Type B pancreatic cell (in vitro differentiated cells): ENCODE measurements around the gene ANKRD13A. TPM values are rescaled to one million over a fixed set of nuclear protein-coding genes. Genes with fewer than 3 reads are reported as not detected.

ENCODE experiments used
- DNase-seq: peaks from one replicate; pipeline ENCODE4 v3.0.0; 2021; ENCODE audit warnings: mixed read lengths; ENCODE audit not compliant: unreplicated experiment; ENCODE audit errors: extremely low spot score
- H3K27ac Mint-ChIP-seq: 2 replicates; pipeline ENCODE4 v1.8.0; 2021; ENCODE audit warnings: mild to moderate bottlenecking, mixed read lengths
- H3K27me3 Mint-ChIP-seq: 2 replicates; pipeline ENCODE4 v1.8.0; 2021; ENCODE audit warnings: mixed read lengths
- H3K36me3 Mint-ChIP-seq: 2 replicates; pipeline ENCODE4 v1.8.0; 2021; ENCODE audit warnings: mixed read lengths
- H3K4me1 Mint-ChIP-seq: one replicate; pipeline ENCODE4 v1.8.0; 2021; ENCODE audit warnings: mixed read lengths; ENCODE audit not compliant: unreplicated experiment
- H3K4me3 Mint-ChIP-seq: 2 replicates; pipeline ENCODE4 v1.8.0; 2021; ENCODE audit warnings: mild to moderate bottlenecking, mixed read lengths
- H3K9me3 Mint-ChIP-seq: 2 replicates; pipeline ENCODE4 v1.8.0; 2021; ENCODE audit warnings: mixed read lengths
- total RNA-seq: library from RNA; stranded (reverse); gene quantifications from 2 replicates; pipeline ENCODE4 v1.2.1, GENCODE V29; 2021; ENCODE audit warnings: low replicate concordance
- TF ChIP-seq, protein P1 (sequence below): fragments of 200-600 bp; sonication (generic); conservative IDR thresholded peaks from 2 replicates; pipeline ENCODE4 v1.5.0; 2021; ENCODE audit warnings: antibody characterized with exemption, mild to moderate bottlenecking

Gene ANKRD13A
- total RNA-seq, 1 donor from 2014 or later, result 34.6 TPM

DNA sequence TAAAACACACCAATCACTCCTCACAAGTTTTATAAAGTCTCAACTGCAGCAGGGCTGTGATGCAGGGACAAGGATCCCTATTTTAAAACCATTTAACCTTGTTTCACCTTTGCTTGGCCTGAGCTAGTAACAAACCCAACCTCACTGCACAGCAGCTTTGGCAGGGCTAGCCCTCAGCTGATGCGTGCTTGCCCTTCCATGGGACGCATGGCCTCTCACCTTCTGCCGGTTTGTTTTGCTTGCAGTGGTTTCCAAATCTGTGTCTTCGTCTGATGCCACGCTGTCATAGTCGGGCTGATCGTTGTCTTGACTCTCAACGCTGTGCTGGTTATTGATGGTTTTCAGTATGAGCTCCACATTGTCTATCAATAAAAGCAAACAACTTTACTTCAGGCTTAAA lies 46.4 kb upstream of the ANKRD13A start:
- H3K27ac Mint-ChIP-seq, result no peak overlapping the region
- no peaks in the 10 kb centered on the region for H3K27me3 Mint-ChIP-seq
- H3K9me3 Mint-ChIP-seq, result no peaks in the 10 kb centered on the region
- peaks cover 30% of the 10 kb centered on the region for H3K36me3 Mint-ChIP-seq
- peaks cover 18% of the 10 kb centered on the region for H3K4me1 Mint-ChIP-seq
- TF ChIP-seq, protein P1, sequence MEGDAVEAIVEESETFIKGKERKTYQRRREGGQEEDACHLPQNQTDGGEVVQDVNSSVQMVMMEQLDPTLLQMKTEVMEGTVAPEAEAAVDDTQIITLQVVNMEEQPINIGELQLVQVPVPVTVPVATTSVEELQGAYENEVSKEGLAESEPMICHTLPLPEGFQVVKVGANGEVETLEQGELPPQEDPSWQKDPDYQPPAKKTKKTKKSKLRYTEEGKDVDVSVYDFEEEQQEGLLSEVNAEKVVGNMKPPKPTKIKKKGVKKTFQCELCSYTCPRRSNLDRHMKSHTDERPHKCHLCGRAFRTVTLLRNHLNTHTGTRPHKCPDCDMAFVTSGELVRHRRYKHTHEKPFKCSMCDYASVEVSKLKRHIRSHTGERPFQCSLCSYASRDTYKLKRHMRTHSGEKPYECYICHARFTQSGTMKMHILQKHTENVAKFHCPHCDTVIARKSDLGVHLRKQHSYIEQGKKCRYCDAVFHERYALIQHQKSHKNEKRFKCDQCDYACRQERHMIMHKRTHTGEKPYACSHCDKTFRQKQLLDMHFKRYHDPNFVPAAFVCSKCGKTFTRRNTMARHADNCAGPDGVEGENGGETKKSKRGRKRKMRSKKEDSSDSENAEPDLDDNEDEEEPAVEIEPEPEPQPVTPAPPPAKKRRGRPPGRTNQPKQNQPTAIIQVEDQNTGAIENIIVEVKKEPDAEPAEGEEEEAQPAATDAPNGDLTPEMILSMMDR, result no peak
- H3K4me3 Mint-ChIP-seq, result no peak overlapping the region
- DNase-seq, result no peak

DNA sequence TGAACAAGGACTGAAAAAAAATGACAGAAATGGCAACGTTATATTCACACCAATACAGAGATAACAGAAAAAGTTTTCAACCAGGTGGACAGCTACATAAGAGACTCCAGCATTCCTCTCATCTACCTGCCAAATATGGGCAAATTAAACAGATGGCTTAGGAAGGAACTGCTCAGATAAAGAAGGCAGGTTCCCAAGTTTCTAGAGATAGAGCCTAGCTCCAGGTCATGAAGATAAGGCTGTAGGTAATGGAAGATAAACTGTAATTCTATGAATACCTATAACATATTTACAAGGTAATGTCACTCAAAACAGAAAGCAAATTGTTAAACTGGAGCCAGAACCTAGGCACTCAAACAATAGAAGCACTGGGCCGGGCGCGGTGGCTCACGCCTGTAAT lies 45.6 kb upstream of the ANKRD13A start:
- DNase-seq, result no peak
- Mint-ChIP-seq H3K27me3 (no peaks in the 10 kb centered on the region), H3K4me3 (no peak overlapping the region), H3K9me3 (no peaks in the 10 kb centered on the region), H3K36me3 (peaks cover 34% of the 10 kb centered on the region), H3K4me1 (peaks cover 12% of the 10 kb centered on the region), H3K27ac (no peak overlapping the region)
- TF ChIP-seq, protein P1, result no peak

DNA sequence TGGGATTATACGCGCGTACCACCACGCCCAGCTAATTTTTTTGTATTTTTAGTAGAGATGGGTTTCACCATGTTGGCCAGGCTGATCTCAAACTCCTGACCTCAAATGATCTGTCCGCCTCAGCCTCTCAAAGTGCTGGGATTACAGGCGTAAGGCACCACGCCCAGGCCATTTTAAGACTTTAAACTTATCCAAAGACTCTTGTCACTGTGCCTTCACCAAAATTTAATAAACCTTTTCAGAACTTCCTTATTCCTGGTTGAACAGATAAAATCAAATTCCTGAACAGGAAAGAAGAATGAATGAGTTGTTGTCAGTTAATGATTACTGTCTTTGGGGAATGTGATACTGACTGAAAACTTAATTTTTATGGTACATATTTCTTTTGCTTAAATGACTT lies 40.9 kb upstream of the ANKRD13A start:
- TF ChIP-seq, protein P1, result no peak
- no peaks in the 10 kb centered on the region for H3K27me3 Mint-ChIP-seq
- no peaks in the 10 kb centered on the region for H3K4me1 Mint-ChIP-seq
- H3K27ac Mint-ChIP-seq, result no peak overlapping the region
- no peak for DNase-seq
- H3K36me3 Mint-ChIP-seq, result peaks cover 20% of the 10 kb centered on the region
- H3K4me3 Mint-ChIP-seq, result no peak overlapping the region
- no peaks in the 10 kb centered on the region for H3K9me3 Mint-ChIP-seq

DNA sequence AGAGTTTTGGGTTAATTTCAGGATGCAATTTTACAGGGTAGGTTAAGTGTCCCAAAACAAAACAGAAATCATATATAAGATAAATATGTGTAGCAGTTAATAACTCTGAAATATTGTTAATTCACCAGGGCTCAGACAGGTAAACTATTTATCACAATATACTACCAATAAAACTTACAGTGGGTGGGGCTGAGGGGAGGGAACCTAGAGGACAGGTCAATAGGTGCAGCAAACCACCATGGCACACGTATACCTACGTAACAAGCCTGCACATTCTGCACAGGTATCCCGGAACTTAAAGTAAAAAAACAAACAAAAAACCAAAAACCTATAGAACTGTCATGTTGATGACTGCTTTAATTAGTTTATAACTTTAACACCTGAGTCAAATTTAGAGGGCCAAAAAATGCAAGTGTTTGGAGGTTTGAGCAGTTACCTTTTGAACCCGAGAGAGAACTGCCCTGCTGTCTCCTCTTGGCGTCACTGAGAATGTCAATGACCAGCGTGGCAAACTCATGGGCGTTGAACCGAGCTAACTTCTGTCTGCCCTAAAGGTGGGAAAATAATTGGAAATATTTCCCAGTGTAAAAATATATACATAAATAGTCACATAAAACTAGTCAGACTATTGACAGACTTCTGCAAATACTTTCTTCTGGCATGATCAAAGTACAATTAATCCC lies 39.7 kb upstream of the ANKRD13A start:
- H3K36me3 Mint-ChIP-seq, result peaks cover 24% of the 10 kb centered on the region
- no peak overlapping the region for H3K27ac Mint-ChIP-seq
- H3K27me3 Mint-ChIP-seq, result no peaks in the 10 kb centered on the region
- H3K9me3 Mint-ChIP-seq, result no peaks in the 10 kb centered on the region
- TF ChIP-seq, protein P1, result no peak
- no peak for DNase-seq
- no peaks in the 10 kb centered on the region for H3K4me1 Mint-ChIP-seq
- no peak overlapping the region for H3K4me3 Mint-ChIP-seq

DNA sequence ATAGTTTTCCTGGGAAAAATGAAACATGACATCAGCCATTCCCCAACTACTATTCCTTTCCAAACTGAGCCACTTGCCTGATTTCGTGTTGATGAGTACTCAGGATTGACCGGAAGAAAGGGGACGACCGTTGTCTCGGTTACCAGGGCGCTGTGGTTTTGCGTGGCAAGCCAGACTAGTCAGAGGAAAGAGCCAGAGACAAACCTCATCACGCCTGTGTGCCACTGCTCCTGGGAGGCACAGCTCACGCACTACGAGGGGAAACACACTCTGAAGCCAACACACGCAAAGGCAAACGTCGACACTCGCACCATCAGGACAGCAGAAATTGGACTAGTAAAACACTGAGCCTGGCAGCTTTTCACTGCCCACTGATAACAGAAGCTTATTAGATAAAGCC lies 38.0 kb upstream of the ANKRD13A start:
- H3K4me1 Mint-ChIP-seq, result no peaks in the 10 kb centered on the region

More for the DNA sequence above, 38.0 kb upstream of the ANKRD13A start:
- Mint-ChIP-seq H3K36me3 (peaks cover 31% of the 10 kb centered on the region), H3K27me3 (no peaks in the 10 kb centered on the region), H3K4me3 (no peak overlapping the region), H3K9me3 (no peaks in the 10 kb centered on the region), H3K27ac (no peak overlapping the region)
- TF ChIP-seq, protein P1, result no peak
- no peak for DNase-seq
